HUDEP-2 (cell line): Measurements from ENCODE around the gene LRRC26.

ENCODE experiments used
- DNase-seq, 76 experiments: peaks; one replicate each; lab custom pipeline; 2025; ENCODE audit not compliant: unreplicated experiment in 76 of 76; lab: John Stamatoyannopoulos, UW

The LRRC26 gene

DNA sequence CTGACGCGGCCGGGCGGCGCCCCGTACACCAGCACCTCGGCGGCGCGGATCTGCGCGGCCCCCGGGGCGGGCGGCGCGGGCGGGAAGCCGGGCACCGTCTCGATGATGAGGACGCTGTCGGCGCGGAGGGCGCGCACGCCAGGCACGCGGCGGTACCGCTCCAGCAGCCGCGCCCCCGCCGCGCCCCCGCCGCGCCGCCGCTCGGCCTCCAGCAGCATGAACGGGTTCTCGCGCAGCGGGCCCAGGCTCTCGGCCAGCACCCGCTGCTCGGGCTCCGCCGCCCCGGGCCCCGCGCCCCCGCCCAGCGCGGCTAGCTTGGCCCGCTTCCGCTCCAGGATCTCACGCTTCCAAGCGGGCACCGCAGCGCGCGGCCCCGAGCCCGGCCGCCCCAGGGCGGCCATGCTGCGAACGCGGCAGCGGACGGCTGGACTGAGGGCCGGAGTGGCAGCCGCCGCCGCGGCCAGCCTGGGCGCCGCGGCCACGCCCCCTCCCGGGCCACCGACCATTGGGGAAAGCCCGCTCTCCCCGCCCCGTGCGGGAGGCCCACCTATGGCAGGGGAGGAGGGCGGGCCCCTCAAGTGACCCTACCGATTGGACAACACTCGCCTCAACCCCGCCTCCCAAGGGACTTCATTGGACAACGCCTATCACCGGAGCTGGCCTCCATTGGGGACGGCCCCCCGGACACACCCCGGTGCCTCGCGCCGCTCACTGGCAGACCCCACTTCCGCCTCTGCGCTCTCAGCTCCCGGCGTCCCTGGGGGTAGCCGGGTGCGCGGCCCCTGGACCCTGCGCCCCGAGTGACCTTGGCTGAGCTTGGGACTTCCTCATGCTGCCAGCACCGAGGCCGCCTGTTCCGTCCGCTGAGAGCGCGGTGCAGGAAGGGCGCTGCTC lies 30.7 kb upstream of the LRRC26 start, which contains the start of gene TPRN:
Gene TPRN, minus strand, starts transcription at position 431 of the 894 bp plus-strand sequence. Its CDS starts 30 bp downstream, at position 401.
- DNase-seq = peak in 75 of 76 experiments; percentile 33 to 99 (median 98)

DNA sequence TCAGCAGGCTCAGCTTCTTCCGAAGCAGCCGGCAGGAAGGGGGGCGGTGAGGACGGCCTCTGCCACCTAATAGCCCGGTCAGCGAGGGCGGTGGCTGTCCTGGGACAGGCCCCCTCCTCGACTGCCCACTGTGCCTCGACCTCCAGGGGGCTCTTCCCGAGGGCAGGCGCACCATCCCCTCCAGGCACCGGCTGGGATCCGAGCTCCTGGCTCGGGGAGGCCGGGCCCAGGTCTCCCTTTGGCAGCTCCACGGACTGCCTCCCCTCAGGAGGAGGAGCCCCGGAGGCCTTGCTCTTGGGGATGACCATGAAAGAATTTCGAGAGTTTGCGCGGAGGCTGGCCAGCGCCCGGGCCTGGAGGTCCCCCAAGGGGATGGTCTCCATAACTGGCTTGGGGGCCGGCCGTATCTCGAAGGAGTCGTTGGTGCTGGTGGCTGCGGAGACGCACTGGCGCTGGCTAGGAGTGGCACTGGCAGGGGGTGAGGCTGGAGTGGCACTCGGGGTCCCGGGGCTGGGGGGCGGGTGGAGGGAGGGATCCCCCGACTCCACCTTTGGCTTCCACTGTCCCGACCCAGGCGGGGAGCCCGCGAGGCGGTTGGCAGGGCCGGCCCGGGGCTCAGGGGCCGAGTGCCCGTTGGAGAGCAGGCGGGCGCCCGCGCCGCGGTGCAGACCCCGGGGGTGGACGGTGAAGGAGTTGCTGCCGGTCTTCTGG lies 29.7 kb upstream of the LRRC26 start:
- DNase-seq = no peak

DNA sequence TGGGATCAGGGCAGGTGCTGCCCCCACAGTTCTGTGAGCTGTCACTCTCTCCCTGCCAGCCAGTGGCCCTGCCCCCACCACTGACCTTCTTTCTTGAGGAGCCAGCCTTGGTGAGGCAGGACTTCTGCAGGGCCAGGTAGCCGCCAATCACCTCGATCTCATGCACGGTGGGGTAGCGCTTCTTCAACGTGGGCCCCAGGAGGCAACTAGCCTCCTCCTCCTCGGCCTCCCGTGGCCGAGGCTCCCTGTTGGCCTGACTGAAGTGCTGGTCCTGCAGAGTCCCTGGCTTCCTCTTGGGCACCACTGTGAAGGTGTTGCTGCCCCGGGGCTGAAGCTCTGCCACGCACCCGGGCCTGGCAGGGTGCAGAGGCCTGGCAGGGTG lies 29.0 kb upstream of the LRRC26 start:
- DNase-seq = no peak

DNA sequence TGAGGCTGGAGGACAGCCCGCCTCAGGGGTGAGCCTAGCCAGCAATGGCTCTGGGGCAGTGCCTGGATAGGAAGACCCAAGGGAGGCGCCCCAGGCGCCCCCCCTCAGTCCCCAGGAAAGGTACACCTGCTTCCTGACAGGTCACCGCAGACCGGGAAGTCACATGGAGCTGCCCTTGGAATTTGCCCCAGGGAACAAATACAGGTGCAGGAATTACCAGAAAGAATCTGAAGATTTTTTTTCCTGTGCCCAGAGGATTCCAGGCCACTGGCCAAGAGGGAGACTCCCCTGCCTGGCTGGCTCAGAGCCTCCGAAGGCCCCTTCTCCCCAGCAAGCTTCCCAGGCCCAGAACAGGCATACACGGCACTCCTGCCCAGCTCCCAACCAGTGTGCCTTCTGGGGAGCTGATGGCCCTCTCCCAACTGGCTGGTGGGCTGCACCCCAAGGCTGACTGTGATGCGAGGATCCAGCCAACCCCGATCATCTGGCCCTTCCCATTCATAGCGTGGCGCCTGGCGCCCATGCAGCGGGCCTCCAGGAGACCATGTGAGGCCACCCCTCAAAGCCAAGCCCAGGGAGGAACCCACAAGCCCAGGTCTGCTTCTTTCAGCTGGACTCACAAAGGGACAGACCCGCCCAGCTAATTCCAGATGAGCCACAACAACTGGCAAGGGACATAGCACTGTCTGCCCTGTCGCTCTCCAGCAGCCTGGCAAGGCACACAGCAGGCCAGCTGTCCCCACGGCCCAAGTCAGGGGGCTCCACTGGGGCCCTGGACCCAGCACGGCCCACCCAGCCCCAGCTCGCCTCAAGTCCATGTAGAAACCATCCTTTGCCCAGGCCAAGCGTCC lies 28.4 kb upstream of the LRRC26 start:
- no peak for DNase-seq

DNA sequence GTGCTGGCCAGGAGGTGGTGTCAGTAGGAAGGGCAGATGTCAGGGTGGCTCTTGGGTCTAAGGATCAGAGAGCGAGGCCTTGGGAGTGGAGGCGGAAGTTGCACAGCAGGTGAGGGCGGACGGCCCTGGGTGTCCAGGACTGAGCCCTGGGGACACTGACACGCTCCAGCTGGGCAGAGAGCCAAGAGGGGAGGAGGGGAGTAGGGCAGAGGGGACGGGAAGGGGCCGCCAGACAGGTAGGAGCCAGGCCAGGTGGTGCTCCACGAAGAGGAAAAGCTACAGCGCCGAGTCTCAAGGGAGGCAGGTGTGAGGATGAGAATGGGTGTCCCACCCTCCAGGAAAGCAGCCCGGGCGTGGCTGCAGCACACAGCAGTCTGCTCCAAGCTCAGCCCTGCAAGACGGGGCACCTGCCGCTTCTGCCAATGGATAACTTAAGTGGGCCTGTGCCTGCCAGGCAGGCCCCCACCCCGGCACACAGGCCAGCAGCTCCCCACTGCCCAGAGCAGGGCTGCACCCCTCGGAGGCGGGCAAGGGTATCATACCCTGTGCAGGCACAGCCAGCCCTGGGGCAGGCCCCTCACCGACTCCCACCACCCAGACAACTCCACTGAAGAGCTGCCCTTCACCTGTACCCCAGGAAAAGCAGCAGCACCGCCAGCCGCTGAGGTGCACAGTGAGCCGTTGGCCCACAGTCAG lies 25.8 kb upstream of the LRRC26 start:
- DNase-seq = no peak

DNA sequence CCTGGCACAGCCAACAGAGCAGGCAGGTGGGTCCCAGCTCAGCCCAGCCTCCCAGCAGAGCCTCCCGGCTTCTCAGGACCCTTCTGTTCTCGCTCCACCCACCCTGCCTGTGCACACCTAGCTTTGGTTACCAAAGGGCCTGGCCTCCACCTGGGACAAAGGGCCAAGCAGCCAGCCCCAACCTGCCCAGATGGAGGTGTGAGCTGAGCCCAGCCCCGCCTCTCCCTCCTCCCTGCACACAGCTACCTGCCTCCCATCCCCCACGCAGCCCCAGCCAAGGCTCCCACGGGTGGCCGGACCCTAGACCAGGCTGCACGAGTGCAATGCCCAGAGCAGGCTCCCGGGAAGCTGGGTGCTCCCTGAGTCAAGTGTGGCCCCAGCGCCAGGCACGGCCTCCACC lies 25.1 kb upstream of the LRRC26 start:
- DNase-seq = no peak

DNA sequence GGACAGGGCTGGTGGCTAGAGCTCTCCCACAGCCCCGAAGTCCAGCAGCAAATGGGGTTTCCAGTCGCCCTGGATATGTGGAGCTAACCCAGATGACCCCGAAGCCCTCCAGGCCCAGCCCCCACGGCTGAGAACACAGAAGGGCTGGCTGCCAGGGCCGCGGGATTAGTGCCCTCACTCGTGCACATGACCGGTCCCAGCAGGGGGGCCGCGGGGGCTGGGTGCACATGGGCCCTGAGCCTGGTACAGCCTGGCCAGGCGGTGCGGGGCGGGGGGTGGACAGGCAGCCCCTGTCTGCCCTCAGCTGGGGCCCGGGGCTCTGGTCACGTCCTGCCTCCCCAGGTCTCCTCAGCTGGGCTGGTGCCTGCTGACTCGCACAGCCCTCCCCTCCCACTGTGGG lies 24.5 kb upstream of the LRRC26 start:
- no peak for DNase-seq

DNA sequence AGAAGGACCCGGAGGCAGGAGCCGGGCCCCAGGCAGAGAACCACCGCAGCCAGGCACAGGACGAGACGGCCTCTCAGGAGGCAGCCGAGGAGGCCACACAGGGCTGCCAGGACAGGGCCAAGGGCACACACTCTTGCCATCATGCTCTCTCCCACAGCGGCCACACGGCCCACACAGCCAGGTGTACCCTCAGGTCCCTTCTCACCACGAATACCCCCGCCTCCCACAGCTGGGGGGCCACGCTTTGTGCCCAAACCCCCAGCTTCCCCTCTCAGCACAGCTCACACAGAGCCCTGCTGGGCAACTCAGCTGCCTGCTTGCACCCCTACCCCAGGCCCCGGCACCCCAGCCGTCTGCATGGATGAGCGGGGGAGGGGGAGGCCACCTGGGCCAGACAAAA lies 23.9 kb upstream of the LRRC26 start:
- no peak for DNase-seq

DNA sequence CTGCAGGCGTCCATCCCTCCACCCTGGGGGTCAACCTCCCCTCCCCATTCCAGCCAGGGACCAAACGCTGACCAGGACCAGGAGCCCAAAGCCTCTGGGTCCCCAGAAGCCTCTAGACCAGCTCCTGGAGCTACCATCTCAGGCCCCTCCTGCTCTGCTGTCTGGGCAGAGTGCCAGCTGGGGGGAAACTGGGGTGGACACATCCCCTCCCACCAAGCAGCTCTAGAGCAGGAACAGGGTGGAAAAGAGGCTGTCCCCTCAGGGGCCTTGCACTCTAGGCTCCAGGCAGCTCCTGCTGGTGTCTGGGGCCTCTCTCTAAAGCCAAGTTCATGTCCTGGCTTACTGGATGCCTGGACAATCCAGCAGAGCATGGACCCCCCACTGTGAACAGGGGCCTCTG lies 23.0 kb upstream of the LRRC26 start:
- DNase-seq = no peak

DNA sequence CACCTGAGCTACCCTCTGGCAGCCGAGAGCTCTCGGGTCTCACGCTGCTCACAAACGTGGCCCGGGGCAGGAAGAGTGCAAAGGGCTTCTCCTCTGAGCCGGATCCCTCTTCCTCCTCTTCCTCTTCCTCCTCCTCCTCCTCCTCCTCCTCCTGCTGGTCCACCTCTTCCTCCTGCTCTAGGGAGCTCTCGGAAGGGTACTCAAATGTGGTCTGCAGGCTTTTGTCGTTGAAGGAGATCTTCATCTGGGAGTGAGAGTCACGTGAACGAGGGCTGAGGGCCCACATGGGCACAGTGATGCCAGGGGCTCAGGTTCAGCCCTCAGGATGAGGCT lies 22.6 kb upstream of the LRRC26 start:
- DNase-seq = no peak

DNA sequence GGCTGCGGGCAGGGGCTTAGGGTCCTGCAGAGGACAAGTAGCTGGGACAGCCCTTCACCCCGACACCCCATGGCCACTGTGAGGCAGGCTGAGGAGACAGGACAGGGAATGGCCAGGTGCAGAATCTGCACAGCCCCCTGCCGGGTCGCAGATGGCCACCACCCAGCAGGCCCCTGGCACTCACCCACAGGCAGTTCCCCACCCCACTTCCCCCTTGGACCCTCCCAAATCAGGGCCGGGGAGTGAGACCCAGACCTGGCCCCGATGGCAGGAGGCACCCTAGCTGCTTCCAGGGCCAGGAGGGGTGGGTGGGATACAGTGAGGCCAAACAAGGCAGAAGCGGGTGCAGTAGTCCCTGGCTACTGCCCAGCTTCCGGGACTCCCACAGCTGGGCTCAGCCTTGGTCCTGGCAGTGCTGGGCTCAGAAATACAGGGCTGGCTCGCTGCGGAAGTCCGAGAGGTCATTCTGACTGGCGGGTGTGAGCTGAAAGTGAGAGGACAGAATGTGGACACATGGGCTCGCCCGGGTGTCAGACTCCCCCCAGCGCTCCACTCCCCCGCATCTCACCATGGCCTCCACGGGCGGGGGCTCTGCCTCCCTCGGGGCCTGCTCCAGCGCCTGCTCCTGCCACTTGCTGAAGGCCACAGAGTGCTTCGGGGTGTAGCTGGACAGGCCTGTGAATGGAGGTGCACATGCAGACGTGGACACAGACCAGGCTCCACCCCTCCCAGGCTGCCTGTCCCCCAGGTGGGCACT lies 22.0 kb upstream of the LRRC26 start:
- no peak for DNase-seq

DNA sequence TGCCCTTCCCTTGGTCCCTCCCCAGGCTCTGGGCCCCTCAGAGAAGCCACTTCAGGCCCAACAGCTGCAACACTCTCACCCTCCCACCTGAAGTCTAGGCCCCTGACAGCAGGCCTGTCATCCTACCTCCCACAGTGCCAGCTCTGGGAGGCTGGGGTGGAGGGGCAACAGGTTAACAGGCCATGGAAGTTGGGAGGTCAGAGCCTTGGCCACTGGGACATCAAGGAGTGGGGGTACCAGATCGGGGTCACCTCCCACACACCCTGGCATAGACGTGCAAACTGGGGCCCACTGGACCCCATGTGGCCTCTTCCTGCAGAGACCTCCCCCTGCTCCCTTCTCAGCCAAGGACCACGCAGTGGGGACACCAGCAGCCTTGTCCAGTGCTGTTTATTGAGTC lies 21.4 kb upstream of the LRRC26 start:
- DNase-seq = no peak

DNA sequence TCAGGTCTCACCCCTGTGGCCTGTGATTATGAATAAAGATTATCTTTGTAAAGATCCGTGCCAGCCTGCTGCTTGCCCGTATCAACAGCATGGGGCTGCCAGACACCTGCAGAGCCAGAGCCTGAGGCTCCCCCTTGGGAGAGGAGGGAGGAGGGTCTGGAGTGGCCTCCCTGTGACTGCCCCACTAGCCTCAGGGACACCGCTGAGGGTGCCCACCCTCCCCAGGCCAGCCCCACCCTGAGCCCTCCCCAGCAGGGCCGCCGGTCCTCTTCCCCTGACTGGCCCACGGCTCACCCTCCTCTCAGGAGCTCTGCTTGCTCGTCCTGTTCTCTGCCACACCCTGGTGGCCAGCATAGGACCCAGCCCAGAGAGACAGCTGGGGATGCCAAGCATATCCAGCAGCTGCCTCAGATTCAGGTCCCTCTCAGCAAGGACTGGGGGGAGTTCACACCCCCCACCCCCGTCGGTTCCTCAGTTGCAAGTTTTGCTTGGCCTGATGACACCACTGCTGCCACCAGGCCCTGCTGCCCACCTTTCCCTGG lies 20.5 kb upstream of the LRRC26 start:
- peak in 17 of 76 experiments; percentile 11 to 51 (median 26) for DNase-seq

DNA sequence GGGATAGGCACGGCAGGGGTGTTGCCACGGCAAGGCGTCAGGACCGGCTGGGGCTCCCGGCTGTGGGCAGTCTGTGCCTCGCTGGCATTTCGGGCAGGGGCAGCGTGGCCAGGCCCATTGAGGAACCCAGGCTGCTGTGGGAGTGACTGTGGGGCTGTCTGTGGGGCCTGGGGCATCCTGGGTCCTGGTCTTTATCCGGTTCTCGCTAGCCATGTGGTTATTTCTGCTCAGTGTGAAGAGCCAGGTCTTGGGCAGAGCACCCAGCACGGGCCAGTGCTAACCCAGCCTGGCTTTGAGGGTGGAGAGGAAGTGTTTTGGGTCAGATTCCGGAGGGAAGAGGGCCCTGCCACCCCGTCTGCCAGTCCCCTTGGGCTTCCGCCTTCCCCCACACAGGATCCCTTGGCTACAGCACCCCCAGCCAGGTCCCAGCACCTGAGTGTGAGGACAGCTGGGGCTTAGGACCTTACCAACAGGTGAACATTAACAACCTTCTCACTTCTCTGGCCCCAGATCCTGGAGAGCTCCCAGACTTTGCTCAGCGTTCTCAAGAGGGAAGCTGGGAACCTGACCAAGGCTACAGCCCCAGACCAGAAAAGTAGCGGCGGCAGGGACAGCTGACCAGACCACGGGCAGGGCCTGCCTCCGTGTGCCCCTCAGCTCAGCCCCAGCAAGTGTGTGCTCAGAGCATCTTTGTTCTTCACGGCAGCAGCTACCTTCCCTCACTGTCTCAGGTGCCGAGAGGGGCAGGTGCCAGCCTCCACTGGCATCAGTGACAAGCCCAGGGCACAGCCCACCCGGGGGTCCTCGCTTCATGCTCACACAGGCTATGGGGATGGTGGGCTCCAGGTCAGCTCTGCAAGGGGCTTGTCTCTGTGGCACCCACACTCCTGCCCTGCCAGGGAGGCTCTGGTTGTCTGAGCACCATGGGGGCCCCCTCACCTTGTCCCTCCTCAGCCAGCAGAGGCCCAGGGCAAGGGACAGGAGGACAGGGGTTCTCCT lies 19.7 kb upstream of the LRRC26 start:
- DNase-seq = peak in 1 of 76 experiments; percentile 62

DNA sequence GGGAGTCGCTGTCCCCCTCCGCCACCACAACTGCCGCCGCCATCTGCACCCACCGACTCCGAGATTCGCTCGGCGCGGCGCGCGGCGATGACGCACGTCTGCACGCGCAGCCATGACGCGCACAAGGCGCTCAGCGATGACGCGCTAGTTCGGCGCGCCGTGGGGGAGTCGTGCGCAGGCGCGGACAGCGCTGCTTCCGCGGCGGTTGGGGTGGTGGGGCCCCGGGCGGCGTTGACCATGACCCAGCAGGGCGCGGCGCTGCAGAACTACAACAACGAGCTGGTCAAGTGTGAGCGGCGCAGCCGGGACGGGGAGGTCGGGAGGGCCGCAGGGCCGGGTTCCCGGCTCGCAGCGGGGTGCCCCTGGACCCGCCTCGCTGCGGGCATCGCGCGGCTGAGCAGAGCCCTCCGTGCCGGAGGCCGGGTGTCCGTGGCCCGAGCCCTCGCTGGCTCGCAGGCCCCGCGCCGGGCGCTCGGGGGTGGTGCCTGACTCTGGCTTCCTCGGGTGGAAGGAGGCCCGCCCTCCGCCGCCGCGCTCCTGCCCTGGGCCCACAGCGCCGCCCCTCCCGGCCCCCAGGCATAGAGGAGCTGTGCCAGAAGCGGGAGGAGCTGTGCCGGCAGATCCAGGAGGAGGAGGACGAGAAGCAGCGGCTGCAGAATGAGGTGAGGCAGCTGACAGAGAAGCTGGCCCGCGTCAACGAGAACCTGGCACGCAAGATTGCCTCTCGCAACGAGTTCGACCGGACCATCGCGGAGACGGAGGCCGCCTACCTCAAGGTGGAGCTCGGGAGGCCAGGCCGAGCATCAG lies 18.8 kb upstream of the LRRC26 start, which contains the start of the genes ANAPC2 and SSNA1:
Gene ANAPC2, minus strand, starts transcription at position 71 of the 807 bp plus-strand sequence. Its CDS starts 28 bp downstream, at position 43.
Gene SSNA1, plus strand, starts transcription at position 187 of the 807 bp plus-strand sequence. Its CDS starts 51 bp downstream, at position 238.
- peak in 74 of 76 experiments; percentile 36 to 96 (median 88) for DNase-seq

DNA sequence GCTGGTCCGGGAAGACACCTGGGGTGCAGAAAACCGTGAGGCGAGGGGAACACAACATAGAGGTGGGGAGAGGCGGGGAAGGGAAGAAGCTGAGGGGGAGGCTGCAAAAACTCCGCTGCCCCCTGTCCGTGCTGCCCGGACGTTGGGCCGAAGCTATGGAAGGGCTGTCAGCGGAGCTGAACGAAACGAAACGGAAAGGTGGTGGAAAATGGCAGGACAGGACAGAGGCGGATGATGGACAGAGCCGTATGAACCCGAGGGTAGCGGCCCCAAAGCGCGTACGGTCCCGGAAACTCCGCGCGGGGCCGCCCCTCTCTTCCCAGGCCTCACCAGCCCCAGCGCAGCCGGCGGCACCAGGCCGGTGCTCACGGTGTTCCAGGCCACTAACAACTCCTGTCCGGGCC lies 18.2 kb upstream of the LRRC26 start:
- no peak for DNase-seq

DNA sequence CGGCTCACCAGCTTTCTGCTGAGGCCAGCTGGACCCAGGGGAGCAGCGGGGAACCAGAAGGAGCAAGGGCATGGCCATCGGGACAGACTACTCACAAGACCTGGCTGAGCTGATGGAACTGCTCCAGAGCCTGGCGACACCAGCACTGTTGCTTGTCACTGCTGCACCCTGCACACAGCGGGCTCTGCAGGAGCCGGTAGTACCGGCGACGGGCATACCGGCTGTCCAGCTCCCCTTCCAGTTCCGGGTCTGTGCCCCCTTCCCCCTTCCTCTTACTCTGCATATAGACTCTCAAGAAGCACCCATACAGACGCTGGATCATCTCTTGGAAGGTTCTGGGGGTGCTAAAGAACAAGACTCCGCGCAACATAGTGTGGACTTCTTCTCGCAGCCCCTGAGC lies 17.5 kb upstream of the LRRC26 start:
- no peak for DNase-seq
